NOMO-1 (cell line): ENCODE data around the gene NSG2.

ENCODE experiments used
- DNase-seq, 2 experiments: peaks; one replicate each; lab custom pipeline; 2025; ENCODE audit not compliant: unreplicated experiment in 2 of 2; lab: John Stamatoyannopoulos, UW

Gene NSG2

DNA sequence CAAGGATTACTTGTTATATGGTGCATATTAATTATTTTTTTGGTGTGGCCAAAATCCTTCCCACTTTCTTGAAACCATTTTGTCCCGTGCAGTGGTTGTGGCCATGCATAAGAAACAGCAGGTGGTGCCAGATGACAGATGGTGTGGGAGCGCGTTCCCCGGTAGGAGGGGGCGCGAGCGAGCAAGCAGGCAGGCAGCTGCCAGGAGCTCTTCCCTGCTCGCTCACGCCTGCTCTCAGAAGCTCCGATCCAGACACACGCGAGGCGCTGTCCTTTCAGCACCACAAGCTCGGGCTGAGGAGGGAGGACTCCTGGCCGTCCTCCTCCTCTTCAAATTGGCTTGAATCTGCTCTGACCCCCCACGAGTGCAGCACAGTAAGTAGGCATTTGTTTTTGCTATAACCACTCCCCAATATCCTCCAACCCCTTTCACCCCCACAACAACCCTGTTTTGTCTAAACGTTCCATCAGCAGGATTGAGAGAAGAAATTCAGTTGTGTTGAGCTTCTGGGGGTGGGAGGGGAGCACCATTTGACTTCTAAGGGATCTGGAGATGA, at the start of gene NSG2:
TSS of gene NSG2 (plus strand) at position 237 of the 556 bp plus-strand sequence. CDS start 1,050 bp downstream, outside the sequence.
- peak; percentile 40 to 57 for DNase-seq

DNA sequence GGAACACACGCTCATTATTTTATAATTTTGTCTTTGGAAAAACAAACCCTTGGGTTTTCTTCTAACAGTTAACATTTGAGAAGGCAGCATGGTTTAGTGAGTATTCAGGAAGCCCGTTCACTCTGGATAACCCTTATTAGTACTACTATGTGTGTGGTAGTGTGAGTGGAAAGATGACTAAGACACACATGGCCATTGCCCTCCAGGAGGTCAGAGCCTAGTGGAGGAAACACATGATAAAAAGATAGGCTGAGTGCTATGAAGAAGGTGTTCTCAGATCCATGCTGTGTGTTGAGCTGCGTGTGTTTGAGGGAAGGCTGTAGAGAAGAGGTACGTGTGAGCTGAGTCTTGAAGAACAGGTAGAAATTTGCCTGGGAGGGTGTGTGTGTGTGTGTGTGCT, 48.2 kb upstream of the NSG2 start:
- no peak for DNase-seq

DNA sequence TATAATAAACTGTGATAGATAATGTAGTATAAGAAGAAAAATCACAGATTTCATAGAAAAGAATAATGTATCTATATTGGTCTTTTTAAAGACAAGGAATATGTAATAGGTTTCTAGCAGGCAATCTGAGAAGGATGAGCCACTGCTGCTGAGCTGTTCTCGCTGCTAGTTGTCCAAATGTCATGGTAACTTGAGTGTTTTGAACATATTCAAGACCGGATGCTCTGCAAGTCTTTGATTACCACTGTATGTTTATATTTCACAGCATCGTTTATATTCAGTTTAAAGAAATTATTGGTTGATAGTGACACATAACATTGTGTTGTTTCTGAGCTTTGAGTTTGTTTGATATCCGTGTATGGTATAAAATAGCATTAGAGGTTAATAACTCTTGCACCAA, 47.0 kb upstream of the NSG2 start:
- DNase-seq, result no peak

DNA sequence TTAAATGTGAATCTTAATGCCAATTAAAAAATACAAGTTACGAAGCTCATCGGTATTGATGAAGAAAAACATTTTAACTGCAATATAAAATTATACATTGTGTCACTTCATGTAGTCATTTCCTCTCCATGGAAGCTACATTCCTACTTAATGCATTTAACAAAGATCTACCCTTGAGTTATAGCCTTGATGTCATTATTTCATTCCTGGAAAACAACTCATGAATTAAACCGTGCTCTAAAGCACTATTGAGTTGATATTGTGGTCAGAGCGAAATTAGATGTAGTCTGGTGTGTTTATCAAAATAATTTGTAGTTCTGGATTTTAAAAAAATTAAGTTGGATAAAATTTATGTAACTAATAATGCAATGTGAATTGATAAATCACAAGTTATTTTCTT, 45.4 kb upstream of the NSG2 start:
- DNase-seq, result no peak

DNA sequence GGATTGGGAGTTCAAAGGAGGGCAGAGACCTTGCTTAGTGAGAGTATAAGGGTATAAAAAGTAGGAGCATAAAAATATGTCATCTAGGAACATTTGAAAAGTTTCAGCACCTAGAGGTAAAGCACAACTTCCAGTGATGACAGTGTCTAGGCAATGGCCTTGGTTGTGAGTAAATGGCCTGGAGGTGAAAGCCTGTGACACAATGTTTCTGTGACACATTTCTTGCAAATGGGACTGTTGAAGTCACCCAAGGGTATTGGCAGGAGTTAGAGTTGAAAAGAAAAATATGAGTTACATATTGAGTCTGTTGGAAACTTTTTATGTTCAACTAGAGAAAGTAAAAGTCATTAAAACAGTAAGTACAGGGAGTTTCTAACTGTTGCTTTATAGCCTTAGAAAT, 41.7 kb upstream of the NSG2 start:
- no peak for DNase-seq

DNA sequence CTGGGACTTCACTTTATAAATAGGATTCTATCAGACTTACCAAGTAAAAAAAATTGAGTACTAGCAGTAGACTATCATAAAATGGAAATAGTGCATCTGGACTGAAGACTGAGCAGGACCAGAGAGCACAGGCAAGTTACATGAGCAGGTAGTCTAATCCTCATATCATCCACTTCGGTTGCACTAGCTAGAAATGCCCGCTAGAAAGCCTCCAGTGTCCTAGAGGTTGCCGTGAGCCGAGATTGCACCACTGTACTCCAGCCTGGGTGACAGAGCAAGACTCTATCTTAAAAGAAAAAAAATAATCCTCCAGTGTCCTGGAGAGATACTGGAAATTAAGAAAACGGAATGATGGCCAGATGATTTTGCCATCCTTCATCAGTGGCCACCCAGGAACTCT, 36.6 kb upstream of the NSG2 start:
- no peak for DNase-seq

DNA sequence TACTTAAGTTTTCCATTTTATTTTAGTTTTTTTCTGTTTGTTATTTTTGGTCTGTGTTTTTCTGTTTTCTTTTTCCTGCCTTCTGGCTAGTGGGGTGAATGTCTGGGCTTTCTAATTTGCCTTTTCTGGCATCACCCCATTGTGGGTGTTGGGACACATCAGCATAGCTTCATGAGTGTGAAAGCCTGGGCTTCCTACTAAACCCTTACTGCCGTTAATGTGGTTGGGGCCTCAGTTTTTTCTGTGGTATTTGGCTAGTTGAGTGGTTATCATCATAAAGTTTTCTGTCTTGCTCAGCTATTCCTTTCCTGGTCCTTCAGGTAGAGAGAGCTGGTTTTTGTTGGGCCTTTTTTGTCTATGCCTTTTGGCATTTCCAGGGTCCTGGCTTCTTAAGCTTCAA, 35.1 kb upstream of the NSG2 start:
- DNase-seq, result no peak

DNA sequence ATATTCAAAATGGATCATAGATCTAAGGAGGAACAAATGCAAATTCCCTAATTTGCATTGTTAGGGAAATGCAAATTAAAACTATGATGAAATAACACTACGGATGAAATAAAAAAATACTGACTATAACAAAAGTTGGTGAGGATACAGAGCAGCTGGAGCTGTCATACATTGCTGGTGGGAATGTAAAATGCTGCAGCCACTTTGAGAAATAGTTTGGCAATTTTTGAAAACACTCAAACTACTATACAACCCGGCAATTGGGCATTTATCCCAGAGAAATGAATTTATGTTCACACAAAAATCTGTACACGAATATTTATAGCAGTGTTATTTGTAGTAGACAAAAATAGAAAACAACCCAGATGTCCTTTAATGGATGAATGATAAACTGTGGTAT, 34.1 kb upstream of the NSG2 start:
- DNase-seq, result no peak

DNA sequence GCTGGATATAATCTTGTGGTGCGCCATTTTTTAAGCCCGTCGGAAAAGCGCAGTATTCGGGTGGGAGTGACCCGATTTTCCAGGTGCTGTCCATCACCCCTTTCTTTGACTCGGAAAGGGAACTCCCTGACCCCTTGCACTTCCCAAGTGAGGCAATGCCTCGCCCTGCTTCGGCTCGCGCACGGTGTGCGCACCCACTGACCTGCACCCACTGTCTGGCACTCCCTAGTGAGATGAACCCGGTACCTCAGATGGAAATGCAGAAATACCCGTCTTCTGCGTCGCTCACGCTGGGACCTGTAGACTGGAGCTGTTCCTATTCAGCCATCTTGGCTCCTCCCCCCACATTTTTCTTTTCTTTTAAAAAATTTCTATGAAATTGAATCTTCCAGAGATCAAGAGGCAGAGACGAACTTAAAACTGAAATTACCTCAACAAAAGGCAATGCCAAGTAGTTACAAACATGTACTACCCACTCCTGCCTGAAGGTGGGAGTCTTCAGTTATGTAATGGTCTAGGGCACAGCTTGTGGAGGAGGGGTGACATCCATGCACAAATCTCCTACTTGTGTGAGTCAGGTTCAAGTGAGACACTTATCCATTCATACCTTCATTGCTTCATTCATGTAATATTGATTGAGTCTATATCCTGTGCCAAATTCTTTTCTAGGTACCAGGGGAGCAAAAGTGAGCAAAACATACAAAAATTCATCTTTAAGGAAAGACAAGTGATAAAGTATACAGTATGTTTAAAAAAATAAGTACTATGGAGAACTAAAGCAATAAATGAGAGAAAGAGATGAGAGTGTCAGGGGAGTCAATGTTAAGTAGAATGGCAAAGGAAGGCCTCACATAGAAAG, 25.2 kb upstream of the NSG2 start:
- peak; percentile 0 to 17 for DNase-seq

DNA sequence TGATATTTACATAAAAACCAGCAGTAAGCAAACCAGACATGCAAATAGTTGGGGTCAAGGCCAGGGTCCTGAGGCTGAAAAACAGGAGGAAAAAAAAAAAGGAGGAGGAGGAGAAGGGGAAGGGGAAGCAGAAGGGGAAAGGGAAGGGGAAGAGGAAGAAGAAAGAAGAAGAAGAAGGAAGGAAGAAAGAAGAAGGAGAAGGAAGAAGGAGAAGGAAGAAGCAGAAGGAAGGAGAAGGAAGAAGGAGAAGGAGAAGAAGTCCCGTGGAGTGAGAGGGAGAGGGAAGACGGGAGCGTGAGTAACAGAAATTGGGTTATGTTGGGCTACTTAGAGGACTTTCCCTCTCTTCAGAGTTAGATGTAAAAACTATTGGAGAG, 24.6 kb upstream of the NSG2 start:
- no peak for DNase-seq

DNA sequence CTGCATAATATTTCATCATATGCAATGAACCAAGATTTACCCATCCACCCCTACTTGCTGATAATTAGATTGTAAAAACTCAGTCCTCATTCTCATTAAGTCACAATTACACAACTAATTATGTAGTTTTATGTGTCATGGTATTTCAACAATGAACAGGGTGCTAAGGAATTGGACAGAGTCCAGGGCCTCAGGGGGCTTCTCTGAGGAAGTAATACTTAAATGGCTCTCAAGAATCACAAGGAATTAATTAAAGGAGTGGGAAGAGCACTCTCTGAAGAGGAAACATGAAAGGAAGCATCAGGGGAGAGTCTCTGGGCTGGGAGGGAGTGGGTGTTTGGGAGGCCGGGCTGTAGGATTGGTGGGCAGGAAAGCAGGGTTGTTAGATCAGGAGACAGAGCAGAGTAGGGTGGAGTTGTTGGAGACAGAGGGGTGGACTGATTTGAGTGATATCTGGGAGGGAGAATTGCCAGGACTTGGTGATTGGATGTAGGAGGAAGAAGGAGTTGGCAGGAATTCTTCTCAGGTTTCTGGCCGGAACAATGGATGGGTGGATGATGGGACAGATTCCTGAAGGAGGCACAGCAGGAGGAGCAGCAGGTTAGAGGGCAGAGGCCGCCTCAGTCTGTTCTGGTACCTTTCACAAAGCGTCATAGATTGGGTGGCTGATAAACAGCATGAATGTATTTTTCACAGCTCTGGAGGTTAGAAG, 23.0 kb upstream of the NSG2 start:
- no peak for DNase-seq

DNA sequence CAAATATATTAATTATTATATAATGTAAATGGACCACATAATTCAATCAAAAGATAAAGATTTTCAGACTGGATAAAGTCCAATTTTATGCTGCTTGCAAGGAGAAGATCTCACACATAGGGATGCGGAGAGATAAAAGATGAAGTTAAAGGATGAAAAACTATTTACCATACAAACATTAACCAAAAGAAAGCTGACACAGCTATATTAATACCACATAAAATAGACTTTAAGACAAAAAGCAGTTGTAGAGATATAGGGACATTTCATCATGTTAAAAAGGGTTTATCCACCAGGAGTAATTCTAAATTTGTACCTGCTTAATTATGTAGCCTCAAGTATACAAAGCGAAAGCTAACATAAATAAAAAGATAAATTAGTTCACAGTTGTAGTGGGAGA, 15.2 kb upstream of the NSG2 start:
- no peak for DNase-seq

DNA sequence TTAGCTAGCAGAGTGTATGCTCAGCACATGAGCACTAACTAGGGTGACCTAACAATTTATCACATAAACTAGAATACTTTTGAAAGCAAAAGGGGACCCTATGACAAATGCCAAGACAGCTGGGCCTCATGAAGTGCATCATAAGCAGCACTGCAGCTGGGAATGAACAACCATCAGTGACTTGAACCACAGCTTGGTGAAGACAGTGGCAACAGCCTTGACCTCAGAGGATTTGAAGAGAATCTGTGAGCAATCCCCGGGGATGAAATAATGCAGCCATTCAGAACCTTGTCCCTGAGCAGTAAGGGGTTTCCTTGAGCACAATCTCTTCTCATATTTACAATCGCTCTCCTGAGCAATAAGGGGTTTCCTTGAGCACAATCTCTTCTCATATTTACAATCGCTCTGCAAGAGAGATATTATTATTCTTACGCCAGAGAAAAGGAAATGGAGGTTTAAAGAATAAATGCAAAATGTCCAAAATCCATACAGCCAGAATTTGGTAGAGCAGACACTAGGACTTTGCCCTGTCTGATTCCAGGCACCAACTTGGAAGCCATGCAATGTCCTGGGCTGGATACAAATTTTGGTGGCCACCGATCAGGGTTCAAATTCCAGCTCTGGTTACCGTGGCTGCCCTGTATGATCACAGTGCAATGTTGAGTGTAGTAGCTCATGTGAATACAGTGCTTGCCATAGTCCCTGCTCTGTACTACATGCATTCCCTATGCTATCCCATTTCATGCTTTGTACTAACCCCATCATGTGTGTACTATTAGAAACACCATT, 846 bp upstream of the NSG2 start:
- DNase-seq, result no peak

DNA sequence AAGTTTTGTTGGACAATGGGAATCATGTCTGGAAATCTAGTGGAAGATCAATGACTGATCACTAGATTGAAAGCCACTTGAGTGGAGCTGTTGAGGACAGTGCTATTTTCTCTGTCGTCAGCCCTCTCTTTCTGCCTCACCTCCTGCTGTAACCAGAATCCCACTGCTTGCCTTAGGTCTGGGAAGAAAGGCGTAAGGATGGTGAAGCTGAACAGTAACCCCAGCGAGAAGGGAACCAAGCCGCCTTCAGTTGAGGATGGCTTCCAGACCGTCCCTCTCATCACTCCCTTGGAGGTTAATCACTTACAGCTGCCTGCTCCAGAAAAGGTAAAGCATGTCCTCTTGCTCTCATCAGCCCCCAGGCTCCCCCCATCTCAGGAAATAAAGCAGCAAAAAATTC, 1.1 kb downstream of the NSG2 start:
- no peak for DNase-seq

DNA sequence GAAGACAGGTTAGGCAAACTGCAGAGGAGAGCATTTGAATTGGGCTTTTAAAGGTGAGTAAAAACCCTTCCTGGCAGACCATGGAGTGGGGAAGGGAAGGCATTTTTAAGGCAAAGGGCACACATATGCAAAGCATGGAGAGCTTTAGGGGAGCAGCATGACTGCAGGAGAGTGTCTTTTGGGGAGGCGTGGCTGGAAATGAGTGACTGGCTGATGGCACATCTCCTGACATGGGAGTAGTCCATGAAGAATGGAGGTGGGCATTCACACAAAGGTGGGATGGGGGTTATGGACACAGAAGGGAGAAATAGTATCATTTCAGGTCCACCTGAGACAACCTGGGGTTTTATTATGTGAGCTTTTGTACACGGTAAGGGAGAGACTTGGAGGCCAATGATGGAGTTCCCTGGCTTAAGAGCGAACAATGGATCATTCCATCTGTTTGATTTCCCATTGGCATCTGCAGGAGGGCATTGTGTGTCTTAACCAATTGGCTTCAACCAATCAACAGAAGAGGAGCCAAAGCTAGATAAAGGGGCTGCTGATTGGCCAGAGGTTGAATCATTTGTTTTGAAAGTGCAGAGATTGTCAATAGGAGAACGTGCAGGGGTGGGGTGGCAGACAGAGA, 2.1 kb downstream of the NSG2 start:
- no peak for DNase-seq

DNA sequence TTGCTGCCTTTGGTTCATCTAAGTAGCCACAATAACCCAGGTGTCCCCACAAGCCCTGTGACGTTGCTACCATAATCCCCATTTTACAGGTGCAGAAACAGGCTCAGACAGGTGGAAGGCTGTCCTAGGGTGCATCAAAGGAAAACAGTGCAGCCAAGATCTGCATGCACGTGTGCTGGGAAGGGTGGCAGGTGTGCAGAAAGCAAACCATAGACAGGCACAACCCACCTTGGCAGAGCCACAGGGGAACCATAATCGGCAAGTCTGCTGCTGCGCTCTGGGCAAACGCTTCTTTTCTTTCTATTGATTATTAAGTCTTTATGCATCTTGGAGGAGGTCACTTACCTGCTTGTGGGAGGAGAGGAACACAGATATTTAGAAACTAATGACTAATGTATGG, 7.1 kb downstream of the NSG2 start:
- no peak for DNase-seq

DNA sequence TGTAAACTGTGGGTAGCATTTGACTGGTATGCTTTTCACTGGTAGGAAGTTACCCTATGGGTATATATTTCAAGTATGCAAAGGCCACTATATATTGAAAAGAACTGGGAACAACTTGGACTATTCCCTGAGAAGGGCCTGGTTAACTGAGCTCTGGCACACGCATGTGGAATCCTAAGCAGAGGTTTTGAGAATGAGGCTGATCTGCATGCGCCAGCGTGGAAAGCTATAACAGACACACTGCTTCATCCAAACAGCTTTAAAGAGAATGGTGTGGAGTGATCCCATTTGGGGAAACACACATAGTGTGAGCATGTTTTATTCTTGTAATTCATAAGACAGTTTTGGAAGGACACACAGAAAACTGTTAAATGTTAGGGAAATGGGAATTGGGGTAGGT, 8.4 kb downstream of the NSG2 start:
- no peak for DNase-seq

DNA sequence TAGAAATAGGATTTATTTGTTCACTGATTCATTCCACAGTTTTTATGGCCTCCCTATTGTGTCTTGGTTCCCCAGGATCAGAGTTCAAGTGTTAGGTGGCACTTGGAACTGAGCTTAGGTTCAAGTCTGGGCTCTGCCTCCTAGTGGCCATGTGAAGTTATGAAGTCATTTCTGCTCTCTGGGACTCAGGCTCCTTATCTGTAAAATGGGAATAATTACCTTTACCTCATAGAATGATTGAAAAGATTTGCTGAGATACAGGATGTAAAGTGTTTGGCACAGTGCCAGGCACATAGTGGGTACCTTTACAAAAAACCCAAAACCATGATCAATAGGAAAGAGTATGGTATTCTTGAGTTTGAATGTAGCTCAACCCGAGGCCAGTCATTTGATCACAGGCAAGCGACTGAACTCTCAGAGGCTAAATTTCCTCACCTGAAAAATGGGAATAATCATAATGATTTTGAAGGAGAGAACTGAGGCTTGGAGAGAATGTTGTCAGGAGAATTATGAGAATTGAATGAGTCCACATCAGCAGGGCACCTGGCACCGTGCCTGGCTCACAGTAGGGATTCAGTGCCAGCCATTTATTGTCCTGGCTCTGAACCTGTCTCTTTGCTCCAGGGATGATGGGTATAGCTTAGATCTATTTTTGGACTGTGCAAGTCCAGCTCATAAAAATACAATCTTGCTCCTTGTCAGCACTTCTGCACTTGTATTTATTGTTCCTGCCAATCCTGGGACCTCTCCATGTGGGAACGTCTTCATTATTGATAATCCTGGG, 10.8 kb downstream of the NSG2 start:
- DNase-seq, result no peak

DNA sequence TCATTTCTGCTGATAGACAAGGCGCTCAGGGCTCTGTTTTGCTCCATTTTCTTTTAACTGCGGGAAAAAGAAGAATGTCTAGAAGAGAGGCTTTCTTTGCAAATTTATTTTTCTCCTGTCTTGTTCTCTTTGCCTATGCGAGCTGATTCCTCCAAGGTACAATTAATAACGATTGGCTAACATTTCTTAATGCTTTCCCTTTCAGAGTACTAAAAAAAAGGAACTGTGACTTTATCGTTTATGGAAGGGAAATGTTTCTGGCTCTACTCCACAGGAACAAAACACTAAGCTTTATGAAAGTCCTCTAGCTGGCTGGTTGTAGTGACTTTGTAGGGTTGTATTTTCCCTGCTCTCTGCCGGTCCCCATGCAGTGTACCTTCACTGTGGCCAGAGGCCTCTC, 11.7 kb downstream of the NSG2 start:
- peak in 1 of 2 experiments; percentile 7 for DNase-seq
